Nephron (organoid): ENCODE data around the gene U2SURP.
A peak's percentile ranks its signal among the peaks of the same experiment; 100 is the strongest.
"Not testable (repeated sequence)": the region's sequence is repeated elsewhere in the genome, so short reads cannot be mapped to it uniquely, and the experiment has no call there.

Source experiments
- H3K27ac Mint-ChIP-seq, 3 experiments: 2 replicates each; pipeline ENCODE4 v1.8.0; 2020; ENCODE audit warnings: mixed read lengths in 3 of 3, mild to moderate bottlenecking in 2 of 3, moderate library complexity in 1 of 3
- H3K27me3 Mint-ChIP-seq: 2 replicates; pipeline ENCODE4 v1.8.0; 2021; ENCODE audit warnings: low read depth, mild to moderate bottlenecking, moderate library complexity, mixed read lengths
- H3K36me3 Mint-ChIP-seq: 2 replicates; pipeline ENCODE4 v1.8.0; 2020; ENCODE audit warnings: low read depth, mixed read lengths
- H3K4me1 Mint-ChIP-seq: 2 replicates; pipeline ENCODE4 v1.8.0; 2020; ENCODE audit warnings: mixed read lengths
- H3K4me3 Mint-ChIP-seq, 3 experiments: 2 replicates each; pipeline ENCODE4 v1.8.0; 2020; ENCODE audit warnings: mild to moderate bottlenecking in 3 of 3, mixed read lengths in 3 of 3, moderate library complexity in 2 of 3
- H3K9me3 Mint-ChIP-seq: 2 replicates; pipeline ENCODE4 v1.8.0; 2020; ENCODE audit warnings: mixed read lengths
- CTCF ChIP-seq, 3 experiments: fragments of 200-600 bp; sonication (generic); IDR thresholded peaks; one replicate each; pipeline ENCODE4 v1.5.0; 2021; ENCODE audit warnings: antibody characterized with exemption in 3 of 3; ENCODE audit not compliant: unreplicated experiment in 3 of 3

The U2SURP gene

GRCh38 chr3:143031327-143031726 lies 30.0 kb downstream of the U2SURP start:
- no peak overlapping the region for H3K27ac Mint-ChIP-seq
- H3K4me1 Mint-ChIP-seq: no peaks in the 10 kb centered on the region
- peaks cover 82% of the 10 kb centered on the region for H3K36me3 Mint-ChIP-seq
- H3K9me3 Mint-ChIP-seq: peaks cover 5% of the 10 kb centered on the region
- TF ChIP-seq CTCF (IDR thresholded peaks at IDR 0.05; ENCODE audit: unreplicated experiment in 3 of 3): no peak
- H3K27me3 Mint-ChIP-seq: no peaks in the 10 kb centered on the region
- no peak overlapping the region for H3K4me3 Mint-ChIP-seq

GRCh38 chr3:143031796-143032387 lies 30.5 kb downstream of the U2SURP start:
- H3K27me3 Mint-ChIP-seq, H3K9me3 Mint-ChIP-seq, H3K4me1 Mint-ChIP-seq: not testable (repeated sequence)

GRCh38 chr3:143035466-143036211 lies 34.3 kb downstream of the U2SURP start:
- Mint-ChIP-seq H3K27me3 (no peaks in the 10 kb centered on the region), H3K4me3 (no peak overlapping the region), H3K9me3 (no peaks in the 10 kb centered on the region), H3K4me1 (no peaks in the 10 kb centered on the region), H3K36me3 (peaks cover 60% of the 10 kb centered on the region), H3K27ac (no peak overlapping the region)
- no peak for TF ChIP-seq CTCF (IDR thresholded peaks at IDR 0.05; ENCODE audit: unreplicated experiment in 3 of 3)

More at GRCh38 chr3:143031796-143032387, 30.5 kb downstream of the U2SURP start:
- H3K36me3 Mint-ChIP-seq: peaks cover 84% of the 10 kb centered on the region
- not testable (repeated sequence) for H3K27ac Mint-ChIP-seq, H3K4me3 Mint-ChIP-seq

GRCh38 chr3:143036557-143036956 lies 35.2 kb downstream of the U2SURP start:
- Mint-ChIP-seq H3K4me1 (no peaks in the 10 kb centered on the region), H3K9me3 (no peaks in the 10 kb centered on the region), H3K27ac (no peak overlapping the region), H3K4me3 (no peak overlapping the region), H3K36me3 (peaks cover 51% of the 10 kb centered on the region), H3K27me3 (no peaks in the 10 kb centered on the region)
- no peak for TF ChIP-seq CTCF (IDR thresholded peaks at IDR 0.05; ENCODE audit: unreplicated experiment in 3 of 3)

GRCh38 chr3:143037867-143038266 lies 36.5 kb downstream of the U2SURP start:
- no peak overlapping the region for H3K4me3 Mint-ChIP-seq
- peaks cover 46% of the 10 kb centered on the region for H3K36me3 Mint-ChIP-seq
- H3K27ac Mint-ChIP-seq: no peak overlapping the region
- H3K4me1 Mint-ChIP-seq: no peaks in the 10 kb centered on the region
- no peak for TF ChIP-seq CTCF (IDR thresholded peaks at IDR 0.05; ENCODE audit: unreplicated experiment in 3 of 3)
- H3K9me3 Mint-ChIP-seq: no peaks in the 10 kb centered on the region
- no peaks in the 10 kb centered on the region for H3K27me3 Mint-ChIP-seq

GRCh38 chr3:143040261-143040879 lies 39.0 kb downstream of the U2SURP start:
- Mint-ChIP-seq H3K36me3 (peaks cover 55% of the 10 kb centered on the region), H3K4me1 (no peaks in the 10 kb centered on the region), H3K9me3 (no peaks in the 10 kb centered on the region), H3K27ac (peak overlapping the region in 1 of 3 experiments; percentile 34), H3K27me3 (no peaks in the 10 kb centered on the region), H3K4me3 (no peak overlapping the region)
- peak; percentile 45 to 58 (median 58) for TF ChIP-seq CTCF (IDR thresholded peaks at IDR 0.05; ENCODE audit: unreplicated experiment in 3 of 3)
